Naive thymus-derived CD4-positive, alpha-beta T cell (primary cell): ENCODE measurements around the gene COL6A1. TPM values are rescaled to one million over a fixed set of nuclear protein-coding genes. Genes with fewer than 3 reads are reported as not detected.

Source experiments
- ATAC-seq: fragments of 150-1000 bp; cut with Tn5 transposase; 2 replicates; pipeline ENCODE4 v1.10.0; 2021; ENCODE audit warnings: mild to moderate bottlenecking, moderate library complexity
- CTCF ChIA-PET: fragments of 350-600 bp; sonication (Branson Sonifier 250); formaldehyde crosslinking; loops from one replicate; lab custom pipeline; 2021; ENCODE audit warnings: antibody characterized with exemption; lab: Charles Lee
- POLR2A ChIA-PET: fragments of 350-600 bp; sonication (Branson Sonifier 250); formaldehyde crosslinking; loops from one replicate; lab custom pipeline; 2021; ENCODE audit warnings: antibody characterized with exemption, inconsistent platforms; lab: Charles Lee
- DNase-seq, 9 donors: peaks; one replicate each; pipeline versions ENCODE4 v3.0.0 to v3.0.0-alpha.2; 2020 to 2022; ENCODE audit warnings: mixed read lengths in 1 of 9
- H3K27ac ChIP-seq: one replicate; pipeline ENCODE4 v1.7.0; 2013; ENCODE audit warnings: mild to moderate bottlenecking, low read depth, low read length, moderate library complexity
- H3K27me3 ChIP-seq, 2 donors: one replicate each; pipeline ENCODE4 v1.7.0; 2013; ENCODE audit warnings: low read length in 2 of 2, mild to moderate bottlenecking in 2 of 2, moderate library complexity in 2 of 2; ENCODE audit not compliant: control insufficient read depth in 2 of 2, insufficient read depth in 2 of 2
- H3K36me3 ChIP-seq, 3 experiments: 1 replicate in 2 of 3; 2 replicates in 1 of 3; pipeline ENCODE4 v1.7.0; 2013; ENCODE audit warnings: low read length in 3 of 3, mild to moderate bottlenecking in 3 of 3, moderate library complexity in 1 of 3; ENCODE audit not compliant: insufficient read depth in 3 of 3, control insufficient read depth in 2 of 3
- H3K4me1 ChIP-seq, 2 donors: one replicate each; pipeline ENCODE4 v1.7.0; 2013; ENCODE audit warnings: low read length in 2 of 2, mild to moderate bottlenecking in 2 of 2, moderate library complexity in 1 of 2; ENCODE audit not compliant: control insufficient read depth in 2 of 2, insufficient read depth in 2 of 2
- H3K4me3 ChIP-seq: 2 replicates; pipeline ENCODE4 v1.7.0; 2013; ENCODE audit warnings: mild to moderate bottlenecking, low read length
- H3K9me3 ChIP-seq, 3 experiments: 1 replicate in 2 of 3; 2 replicates in 1 of 3; pipeline ENCODE4 v1.7.0; 2013; ENCODE audit warnings: low read length in 3 of 3; ENCODE audit not compliant: control insufficient read depth in 2 of 3
- H3K27ac Mint-ChIP-seq, 9 donors: one replicate each; pipeline ENCODE4 v1.8.0; 2020 to 2022; ENCODE audit warnings: mixed read lengths in 9 of 9, mild to moderate bottlenecking in 8 of 9, moderate library complexity in 5 of 9, inconsistent platforms in 2 of 9
- H3K27me3 Mint-ChIP-seq, 5 donors: one replicate each; pipeline ENCODE4 v1.8.0; 2021 to 2022; ENCODE audit warnings: mixed read lengths in 5 of 5, mild to moderate bottlenecking in 1 of 5
- H3K36me3 Mint-ChIP-seq, 5 donors: one replicate each; pipeline ENCODE4 v1.8.0; 2020 to 2022; ENCODE audit warnings: mixed read lengths in 5 of 5, mild to moderate bottlenecking in 3 of 5, inconsistent platforms in 1 of 5
- H3K4me1 Mint-ChIP-seq, 7 donors: one replicate each; pipeline ENCODE4 v1.8.0; 2020 to 2022; ENCODE audit warnings: mixed read lengths in 7 of 7, mild to moderate bottlenecking in 3 of 7, inconsistent platforms in 1 of 7
- H3K4me3 Mint-ChIP-seq, 10 donors: one replicate each; pipeline ENCODE4 v1.8.0; 2020 to 2022; ENCODE audit warnings: mild to moderate bottlenecking in 10 of 10, mixed read lengths in 10 of 10, moderate library complexity in 6 of 10, inconsistent platforms in 2 of 10
- H3K9me3 Mint-ChIP-seq, 11 donors: one replicate each; pipeline ENCODE4 v1.8.0; 2020 to 2022; ENCODE audit warnings: mixed read lengths in 11 of 11, mild to moderate bottlenecking in 4 of 11, inconsistent platforms in 1 of 11, moderate library complexity in 1 of 11
- intact Hi-C, 2 donors: fragments of 100-400 bp; cut with micrococcal nuclease; formaldehyde crosslinking; loops; one replicate each; pipeline ENCODE4 v1.15.1; 2023
- polyA plus RNA-seq, 2 donors: library from polyadenylated mRNA; unstranded; fragments of 300-500 nt; fragmentation: Illumina TruSeq; gene quantifications; one replicate each; pipeline ENCODE4 v1.2.3, GENCODE V29; 2021
- total RNA-seq, 6 experiments: library from RNA in 5 of 6; stranded (reverse) in 5 of 6; gene quantifications; 1 replicate in 5 of 6; 2 replicates in 1 of 6; pipeline ENCODE4 v1.2.3 and lab custom pipeline; 2021 to 2026

COL6A1 gene
- total and polyA plus RNA-seq, 7 experiments from 2014 or later: 0.22 to 17.1 (median 6.0) TPM

DNA sequence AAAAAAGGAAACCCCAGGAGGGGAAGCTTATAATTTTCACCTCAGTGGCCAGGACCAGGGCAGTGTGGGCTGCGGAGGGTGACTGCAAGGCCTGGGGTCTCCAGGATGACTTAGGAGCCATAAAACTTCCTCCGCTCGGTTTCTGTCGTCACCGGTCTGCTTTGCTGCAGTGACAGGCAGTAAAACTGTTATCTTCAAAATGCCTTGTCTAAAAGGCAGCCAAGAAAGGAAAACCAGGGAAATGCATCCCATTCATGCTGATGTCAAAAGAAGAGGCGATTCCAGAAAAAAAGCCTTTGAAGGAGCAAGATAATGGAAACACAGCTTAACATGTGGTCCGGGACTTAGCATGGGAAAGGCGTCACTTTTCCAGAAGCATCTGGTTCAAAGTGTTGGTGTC lies 42.0 kb downstream of the COL6A1 start:
- DNase-seq: no peak
- ChIA-PET POLR2A (no interaction called here), CTCF (no interaction called here)
- H3K36me3 Mint-ChIP-seq: no peaks in the 10 kb centered on the region
- Histone ChIP-seq H3K27me3 (no peaks in the 10 kb centered on the region), H3K4me3 (no peak overlapping the region), H3K27ac (no peak overlapping the region), H3K4me1 (no peaks in the 10 kb centered on the region), H3K9me3 (no peaks in the 10 kb centered on the region), H3K36me3 (no peaks in the 10 kb centered on the region)
- H3K27ac Mint-ChIP-seq: no peak overlapping the region
- no peak overlapping the region for H3K4me3 Mint-ChIP-seq
- no peaks in the 10 kb centered on the region for H3K4me1 Mint-ChIP-seq
- ATAC-seq: no peak
- peaks cover 0 to 4% (median 0%) of the 10 kb centered on the region in 11 donors for H3K9me3 Mint-ChIP-seq
- peaks cover 17 to 31% (median 21%) of the 10 kb centered on the region in 5 donors for H3K27me3 Mint-ChIP-seq
- intact Hi-C loops: no loop called here

DNA sequence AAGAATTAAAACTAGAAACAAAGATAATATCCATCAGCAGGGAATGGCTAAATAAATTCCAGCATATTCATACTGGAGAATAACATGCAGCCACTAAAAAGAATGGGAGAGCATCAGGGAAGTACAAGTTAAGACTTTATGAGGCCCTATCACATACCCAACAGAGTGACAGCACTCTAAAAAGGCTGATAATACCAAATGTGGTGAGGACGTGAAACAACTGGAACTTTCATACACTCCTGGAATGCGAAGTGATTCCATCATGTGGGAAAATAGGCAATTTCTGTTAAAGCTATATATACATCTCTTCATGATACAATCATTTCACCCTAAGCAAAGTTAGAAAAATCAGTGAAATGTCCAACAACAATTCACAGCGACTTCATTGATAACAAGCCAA lies 42.6 kb downstream of the COL6A1 start:
- H3K4me1 Mint-ChIP-seq: no peaks in the 10 kb centered on the region
- peaks cover 13 to 29% (median 15%) of the 10 kb centered on the region in 5 donors for H3K27me3 Mint-ChIP-seq
- H3K4me1 ChIP-seq: no peaks in the 10 kb centered on the region
- ATAC-seq (no peak), DNase-seq (no peak)
- no peak overlapping the region for H3K4me3 ChIP-seq
- H3K27me3 ChIP-seq: no peaks in the 10 kb centered on the region
- peaks cover 0 to 4% (median 0%) of the 10 kb centered on the region in 3 experiments for H3K9me3 ChIP-seq
- peaks cover under 1 to 10% (median 3%) of the 10 kb centered on the region in 11 donors for H3K9me3 Mint-ChIP-seq
- H3K27ac ChIP-seq: no peak overlapping the region
- ChIA-PET POLR2A (no interaction called here), CTCF (no interaction called here)
- H3K4me3 Mint-ChIP-seq: no peak overlapping the region
- intact Hi-C loops: no loop called here
- H3K36me3 ChIP-seq: no peaks in the 10 kb centered on the region
- peaks cover 0 to 1% (median 0%) of the 10 kb centered on the region in 5 donors for H3K36me3 Mint-ChIP-seq
- H3K27ac Mint-ChIP-seq: no peak overlapping the region

DNA sequence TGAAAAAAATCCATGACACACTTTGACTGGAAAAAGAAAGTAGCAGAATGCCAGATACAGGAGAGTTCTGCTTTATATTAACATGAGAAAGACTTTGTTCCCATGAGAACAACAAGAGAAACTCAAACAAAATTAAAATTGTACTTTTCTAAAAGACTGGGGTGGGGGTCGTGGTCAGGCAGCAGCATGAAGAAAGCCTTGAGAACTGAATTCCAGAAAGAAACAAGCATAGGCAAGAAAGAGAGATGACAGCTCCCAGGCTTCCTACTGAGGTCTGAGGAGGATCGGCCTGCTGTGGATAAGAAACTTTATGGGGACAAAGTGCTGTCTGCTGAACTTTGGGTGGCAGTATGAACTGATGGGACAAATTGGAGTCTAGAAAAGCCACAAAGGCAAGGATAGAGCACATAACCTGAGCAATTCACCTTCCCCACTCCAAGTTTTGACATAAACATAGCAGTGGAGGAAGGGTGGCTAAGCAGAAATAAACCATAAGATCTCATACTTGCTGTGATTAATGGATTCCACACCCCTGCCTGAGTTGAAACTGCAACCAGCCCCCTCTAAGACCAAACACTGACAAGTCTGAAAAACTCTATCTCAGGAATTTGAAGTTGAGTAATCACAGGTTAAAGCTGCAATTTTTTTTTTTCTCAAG lies 43.7 kb downstream of the COL6A1 start:
- Mint-ChIP-seq H3K36me3 (peaks cover 0 to 11% (median 0%) of the 10 kb centered on the region in 5 donors), H3K27me3 (peaks cover 4 to 26% (median 9%) of the 10 kb centered on the region in 5 donors), H3K4me3 (no peak overlapping the region), H3K9me3 (peaks cover 4 to 21% (median 11%) of the 10 kb centered on the region in 11 donors), H3K4me1 (no peaks in the 10 kb centered on the region), H3K27ac (no peak overlapping the region)
- Histone ChIP-seq H3K4me1 (no peaks in the 10 kb centered on the region), H3K27ac (no peak overlapping the region), H3K9me3 (peaks cover 0 to 7% (median 0%) of the 10 kb centered on the region in 3 experiments), H3K27me3 (no peaks in the 10 kb centered on the region), H3K4me3 (no peak overlapping the region), H3K36me3 (no peaks in the 10 kb centered on the region)
- CTCF ChIA-PET: no interaction called here
- DNase-seq (no peak), ATAC-seq (no peak)
- POLR2A ChIA-PET: no interaction called here
- intact Hi-C loops: no loop called here

DNA sequence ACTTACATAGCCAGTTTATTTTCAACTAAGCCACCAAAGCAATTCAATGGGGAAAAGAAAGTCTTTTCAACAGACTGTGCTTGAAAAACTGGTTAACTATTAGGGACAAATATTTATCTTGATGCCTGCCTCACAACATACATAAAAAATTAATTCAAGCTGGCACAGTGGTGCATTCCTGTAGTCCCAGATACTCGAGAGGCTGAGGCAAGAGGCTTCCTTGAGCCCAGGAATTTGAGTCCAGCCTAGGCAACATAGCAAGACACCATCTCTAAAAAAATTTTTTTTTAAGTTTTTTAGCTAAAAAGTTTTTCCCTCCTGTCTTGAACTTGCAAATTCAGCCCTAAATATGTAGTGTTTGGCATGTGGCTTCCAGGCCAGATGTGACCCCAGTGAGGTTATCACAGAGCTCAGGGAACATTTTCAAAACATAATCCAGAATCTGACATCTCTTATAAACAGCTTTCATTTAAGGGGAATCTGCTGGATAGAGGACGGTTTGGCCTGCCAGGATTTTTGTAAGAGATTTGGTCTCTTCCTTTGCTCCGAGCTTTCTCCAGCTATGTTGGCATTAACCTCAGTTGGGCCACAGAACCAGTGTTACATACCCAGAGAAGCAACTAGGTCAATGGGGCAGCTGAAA lies 46.4 kb downstream of the COL6A1 start:
- DNase-seq (no peak), ATAC-seq (no peak)
- Histone ChIP-seq H3K9me3 (peaks cover 0 to 7% (median 0%) of the 10 kb centered on the region in 3 experiments), H3K27ac (no peak overlapping the region), H3K4me3 (no peak overlapping the region), H3K36me3 (no peaks in the 10 kb centered on the region), H3K27me3 (no peaks in the 10 kb centered on the region), H3K4me1 (no peaks in the 10 kb centered on the region)
- intact Hi-C loops: no loop called here
- peaks cover 0 to 11% (median 0%) of the 10 kb centered on the region in 5 donors for H3K36me3 Mint-ChIP-seq
- no peaks in the 10 kb centered on the region for H3K4me1 Mint-ChIP-seq
- H3K27me3 Mint-ChIP-seq: peaks cover 0 to 26% (median 0%) of the 10 kb centered on the region in 5 donors
- no peak overlapping the region for H3K27ac Mint-ChIP-seq
- peaks cover 4 to 25% (median 12%) of the 10 kb centered on the region in 11 donors for H3K9me3 Mint-ChIP-seq
- ChIA-PET CTCF (no interaction called here), POLR2A (interaction anchor here (0.6 kb wide), 1 partner anchor 233 kb away, joined by 4 read pairs; no protein-coding TSS in a partner anchor)
- H3K4me3 Mint-ChIP-seq: no peak overlapping the region

DNA sequence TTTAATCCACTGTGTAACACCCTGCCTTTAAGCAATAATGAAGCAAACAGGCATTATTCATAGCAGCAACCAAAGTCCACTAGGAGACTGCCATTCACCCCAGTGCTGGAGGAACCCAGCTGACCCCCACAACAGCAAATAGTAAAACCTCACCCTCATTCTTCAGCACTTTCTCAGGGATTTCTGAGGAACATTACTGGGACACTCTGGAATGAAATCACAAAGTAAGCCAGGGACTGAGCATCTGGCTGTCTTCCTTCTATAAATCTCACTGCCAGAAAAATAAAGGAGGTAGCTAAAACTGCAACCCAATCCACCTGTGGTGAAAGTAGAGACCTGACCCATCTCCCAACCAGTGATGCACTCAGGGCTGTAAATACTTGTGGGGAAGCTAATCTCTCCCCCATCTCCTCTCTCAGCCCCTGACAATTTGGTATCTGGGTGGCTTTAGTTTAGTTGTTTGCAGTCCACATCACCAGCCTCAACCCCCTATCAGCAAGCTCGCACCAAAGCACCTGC lies 47.1 kb downstream of the COL6A1 start:
- H3K4me3 ChIP-seq: no peak overlapping the region
- no peak for DNase-seq
- H3K27me3 ChIP-seq: no peaks in the 10 kb centered on the region
- peaks cover 4 to 25% (median 12%) of the 10 kb centered on the region in 11 donors for H3K9me3 Mint-ChIP-seq
- intact Hi-C loops: no loop called here
- H3K27me3 Mint-ChIP-seq: peaks cover 0 to 26% (median 0%) of the 10 kb centered on the region in 5 donors
- H3K27ac Mint-ChIP-seq: no peak overlapping the region
- no peak overlapping the region for H3K27ac ChIP-seq
- H3K9me3 ChIP-seq: peaks cover 0 to 7% (median 0%) of the 10 kb centered on the region in 3 experiments
- H3K36me3 Mint-ChIP-seq: peaks cover 0 to 11% (median 0%) of the 10 kb centered on the region in 5 donors
- ChIA-PET CTCF (no interaction called here), POLR2A (interaction anchor here (0.6 kb wide), 1 partner anchor 233 kb away, joined by 4 read pairs; no protein-coding TSS in a partner anchor)
- no peaks in the 10 kb centered on the region for H3K4me1 Mint-ChIP-seq
- no peak for ATAC-seq
- H3K4me1 ChIP-seq: no peaks in the 10 kb centered on the region
- H3K4me3 Mint-ChIP-seq: no peak overlapping the region
- H3K36me3 ChIP-seq: no peaks in the 10 kb centered on the region

DNA sequence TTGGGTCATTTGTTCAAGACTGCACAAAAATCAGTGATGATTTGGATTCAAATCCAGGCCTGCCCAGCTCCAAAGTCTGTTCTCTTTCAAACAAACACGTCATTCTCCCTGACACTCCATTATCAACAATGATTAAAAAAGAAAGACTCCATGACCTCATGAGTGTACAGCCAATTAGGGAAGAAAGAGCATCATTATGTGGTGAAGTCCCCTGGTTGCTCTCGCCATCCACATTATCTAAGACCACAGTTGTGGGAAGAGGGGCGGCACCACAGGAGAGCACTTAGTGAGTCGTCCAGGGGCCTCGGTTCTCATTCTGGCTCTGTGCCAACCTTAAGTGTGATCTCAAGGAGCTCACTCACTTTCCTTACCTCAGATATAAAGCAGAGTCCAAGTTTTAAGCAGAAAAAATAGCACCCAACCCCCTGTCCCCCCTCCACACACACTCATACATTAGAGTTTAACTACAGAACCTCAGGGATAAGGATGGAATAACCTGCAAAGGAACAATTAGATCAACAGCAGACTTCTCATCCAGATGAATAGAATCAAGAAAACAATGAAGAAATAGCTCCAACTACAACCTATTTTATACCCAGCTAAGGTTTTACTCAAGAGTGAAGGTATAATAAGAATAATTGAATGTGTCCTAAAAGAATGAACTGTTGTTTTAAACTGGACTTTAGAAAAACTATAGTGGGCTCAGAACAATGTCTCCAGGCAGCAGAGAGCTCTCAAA lies 47.8 kb downstream of the COL6A1 start:
- ChIA-PET CTCF (no interaction called here), POLR2A (no interaction called here)
- Histone ChIP-seq H3K27me3 (no peaks in the 10 kb centered on the region), H3K4me3 (no peak overlapping the region), H3K36me3 (no peaks in the 10 kb centered on the region), H3K4me1 (no peaks in the 10 kb centered on the region), H3K9me3 (peaks cover 0 to 7% (median 0%) of the 10 kb centered on the region in 3 experiments), H3K27ac (no peak overlapping the region)
- peaks cover 0 to 25% (median 0%) of the 10 kb centered on the region in 5 donors for H3K27me3 Mint-ChIP-seq
- no peaks in the 10 kb centered on the region for H3K4me1 Mint-ChIP-seq
- no peak overlapping the region for H3K4me3 Mint-ChIP-seq
- intact Hi-C loops: no loop called here
- no peak overlapping the region for H3K27ac Mint-ChIP-seq
- H3K9me3 Mint-ChIP-seq: peaks cover 4 to 25% (median 12%) of the 10 kb centered on the region in 11 donors
- ATAC-seq (no peak), DNase-seq (no peak)
- peaks cover 0 to 11% (median 0%) of the 10 kb centered on the region in 5 donors for H3K36me3 Mint-ChIP-seq
